Measurements from ENCODE around the gene ERAP2.

The ERAP2 gene

GRCh38 chr5:96945144-96945897 lies 69.0 kb downstream of the ERAP2 start:
- no peak overlapping the region for H4K5ac ChIP-seq (ENCODE audit: low read length)

GRCh38 chr5:96946381-96946780 lies 70.1 kb downstream of the ERAP2 start:
- no peak overlapping the region for H4K8ac ChIP-seq (ENCODE audit: low read depth, low read length)
- no peak overlapping the region for H3K4me2 ChIP-seq (ENCODE audit: low read length)
- no peaks in the 10 kb centered on the region for H3K36me3 ChIP-seq (ENCODE audit: control insufficient read depth, insufficient read depth, low read length)
- H3K23ac ChIP-seq (ENCODE audit: low read length): no peak overlapping the region
- no peak overlapping the region for H3K56ac ChIP-seq (ENCODE audit: low read length)
- no peak overlapping the region for H3K18ac ChIP-seq (ENCODE audit: low read length)
- DNase-seq: no peak
- no peaks in the 10 kb centered on the region for H3K4me1 ChIP-seq (ENCODE audit: control insufficient read depth, low read depth, low read length)
- H3K4me3 ChIP-seq (ENCODE audit: low read length): no peak overlapping the region
- no peaks in the 10 kb centered on the region for H3K79me1 ChIP-seq (ENCODE audit: low read length)
- no peak overlapping the region for H2BK15ac ChIP-seq (replicated peaks; ENCODE audit: low read depth)
- H4K5ac ChIP-seq (ENCODE audit: low read length): no peak overlapping the region
- no peak overlapping the region for H2AK5ac ChIP-seq (ENCODE audit: low read length)
- H3K79me2 ChIP-seq (ENCODE audit: control insufficient read depth, insufficient read depth, low read length): no peaks in the 10 kb centered on the region
- no peak overlapping the region for H2BK120ac ChIP-seq (ENCODE audit: low read depth, low read length)
- no peak overlapping the region for H3K4ac ChIP-seq (ENCODE audit: low read depth, low read length)
- no peak overlapping the region for H3K27ac ChIP-seq (ENCODE audit: low read depth, low read length)
- WGBS (ENCODE audit: extremely low coverage, insufficient coverage, low lambda C conversion rate): no CpG with 5 or more reads among the region's 3 CpGs
- H3K27me3 ChIP-seq (ENCODE audit: insufficient read depth, low read length, poor library complexity): no peaks in the 10 kb centered on the region
- no peak overlapping the region for H3K9ac ChIP-seq (ENCODE audit: low read length)
- no peak overlapping the region for H2BK5ac ChIP-seq (ENCODE audit: low read length)

More at GRCh38 chr5:96945144-96945897, 69.0 kb downstream of the ERAP2 start:
- no peak overlapping the region for H2BK5ac ChIP-seq (ENCODE audit: low read length)
- no peak overlapping the region for H2BK15ac ChIP-seq (replicated peaks; ENCODE audit: low read depth)
- no peak overlapping the region for H3K4me2 ChIP-seq (ENCODE audit: low read length)
- no CpG with 5 or more reads among the region's 5 CpGs for WGBS (ENCODE audit: extremely low coverage, insufficient coverage, low lambda C conversion rate)
- H3K4me1 ChIP-seq (ENCODE audit: control insufficient read depth, low read depth, low read length): no peaks in the 10 kb centered on the region
- no peaks in the 10 kb centered on the region for H3K27me3 ChIP-seq (ENCODE audit: insufficient read depth, low read length, poor library complexity)
- H3K9ac ChIP-seq (ENCODE audit: low read length): no peak overlapping the region
- H3K27ac ChIP-seq (ENCODE audit: low read depth, low read length): no peak overlapping the region
- no peaks in the 10 kb centered on the region for H3K79me2 ChIP-seq (ENCODE audit: control insufficient read depth, insufficient read depth, low read length)
- no peak overlapping the region for H3K4me3 ChIP-seq (ENCODE audit: low read length)
- H3K56ac ChIP-seq (ENCODE audit: low read length): no peak overlapping the region
- H3K79me1 ChIP-seq (ENCODE audit: low read length): no peaks in the 10 kb centered on the region
- no peak overlapping the region for H4K8ac ChIP-seq (ENCODE audit: low read depth, low read length)
- no peak overlapping the region for H3K23ac ChIP-seq (ENCODE audit: low read length)
- H2BK120ac ChIP-seq (ENCODE audit: low read depth, low read length): no peak overlapping the region
- H3K18ac ChIP-seq (ENCODE audit: low read length): peak overlapping the region; percentile 87
- no peak overlapping the region for H2AK5ac ChIP-seq (ENCODE audit: low read length)
- DNase-seq: no peak
- no peaks in the 10 kb centered on the region for H3K36me3 ChIP-seq (ENCODE audit: control insufficient read depth, insufficient read depth, low read length)
- H3K4ac ChIP-seq (ENCODE audit: low read depth, low read length): no peak overlapping the region

GRCh38 chr5:96952118-96952750 lies 75.9 kb downstream of the ERAP2 start:
- no peak overlapping the region for H3K4me2 ChIP-seq (ENCODE audit: low read length)
- no peaks in the 10 kb centered on the region for H3K36me3 ChIP-seq (ENCODE audit: control insufficient read depth, insufficient read depth, low read length)
- H2BK5ac ChIP-seq (ENCODE audit: low read length): no peak overlapping the region
- H3K4me1 ChIP-seq (ENCODE audit: control insufficient read depth, low read depth, low read length): no peaks in the 10 kb centered on the region
- no peaks in the 10 kb centered on the region for H3K27me3 ChIP-seq (ENCODE audit: insufficient read depth, low read length, poor library complexity)
- H2BK120ac ChIP-seq (ENCODE audit: low read depth, low read length): no peak overlapping the region
- no peak overlapping the region for H3K27ac ChIP-seq (ENCODE audit: low read depth, low read length)
- H3K56ac ChIP-seq (ENCODE audit: low read length): no peak overlapping the region
- DNase-seq: no peak
- H3K18ac ChIP-seq (ENCODE audit: low read length): no peak overlapping the region
- no peak overlapping the region for H4K5ac ChIP-seq (ENCODE audit: low read length)
- H3K23ac ChIP-seq (ENCODE audit: low read length): no peak overlapping the region
- no peak overlapping the region for H3K4ac ChIP-seq (ENCODE audit: low read depth, low read length)
- no peak overlapping the region for H2AK5ac ChIP-seq (ENCODE audit: low read length)
- H2BK15ac ChIP-seq (replicated peaks; ENCODE audit: low read depth): no peak overlapping the region
- no peak overlapping the region for H3K9ac ChIP-seq (ENCODE audit: low read length)
- no peak overlapping the region for H3K4me3 ChIP-seq (ENCODE audit: low read length)
- no peaks in the 10 kb centered on the region for H3K79me2 ChIP-seq (ENCODE audit: control insufficient read depth, insufficient read depth, low read length)
- no peak overlapping the region for H4K8ac ChIP-seq (ENCODE audit: low read depth, low read length)
- no CpG with 5 or more reads among the region's 3 CpGs for WGBS (ENCODE audit: extremely low coverage, insufficient coverage, low lambda C conversion rate)
- H3K79me1 ChIP-seq (ENCODE audit: low read length): no peaks in the 10 kb centered on the region

- H3K79me2 ChIP-seq (ENCODE audit: control insufficient read depth, insufficient read depth, low read length): no peaks in the 10 kb centered on the region
- H3K4me3 ChIP-seq (ENCODE audit: low read length): no peak overlapping the region
- no CpG with 5 or more reads among the region's 7 CpGs for WGBS (ENCODE audit: extremely low coverage, insufficient coverage, low lambda C conversion rate)
- peak; percentile 10 for DNase-seq
- H3K4ac ChIP-seq (ENCODE audit: low read depth, low read length): no peak overlapping the region
- H4K5ac ChIP-seq (ENCODE audit: low read length): no peak overlapping the region
- H2BK5ac ChIP-seq (ENCODE audit: low read length): no peak overlapping the region
- no peak overlapping the region for H2BK15ac ChIP-seq (replicated peaks; ENCODE audit: low read depth)
- no peaks in the 10 kb centered on the region for H3K4me1 ChIP-seq (ENCODE audit: control insufficient read depth, low read depth, low read length)
- no peaks in the 10 kb centered on the region for H3K36me3 ChIP-seq (ENCODE audit: control insufficient read depth, insufficient read depth, low read length)
- no peak overlapping the region for H3K27ac ChIP-seq (ENCODE audit: low read depth, low read length)
- no peak overlapping the region for H2BK120ac ChIP-seq (ENCODE audit: low read depth, low read length)
- H3K79me1 ChIP-seq (ENCODE audit: low read length): no peaks in the 10 kb centered on the region
- H4K8ac ChIP-seq (ENCODE audit: low read depth, low read length): no peak overlapping the region
- H3K27me3 ChIP-seq (ENCODE audit: insufficient read depth, low read length, poor library complexity): no peaks in the 10 kb centered on the region
- H3K9ac ChIP-seq (ENCODE audit: low read length): no peak overlapping the region
- H3K23ac ChIP-seq (ENCODE audit: low read length): no peak overlapping the region
- H2AK5ac ChIP-seq (ENCODE audit: low read length): no peak overlapping the region
- H3K18ac ChIP-seq (ENCODE audit: low read length): no peak overlapping the region
- no peak overlapping the region for H3K56ac ChIP-seq (ENCODE audit: low read length)
- no peak overlapping the region for H3K4me2 ChIP-seq (ENCODE audit: low read length)
Observed at GRCh38 chr5:96952974-96953730, 76.9 kb downstream of the ERAP2 start.

- H2BK15ac ChIP-seq (replicated peaks; ENCODE audit: low read depth): no peak overlapping the region
- no peak overlapping the region for H3K56ac ChIP-seq (ENCODE audit: low read length)
- no peak overlapping the region for H2AK5ac ChIP-seq (ENCODE audit: low read length)
- no peak overlapping the region for H2BK5ac ChIP-seq (ENCODE audit: low read length)
- no CpG with 5 or more reads among the region's 4 CpGs for WGBS (ENCODE audit: extremely low coverage, insufficient coverage, low lambda C conversion rate)
- H3K4me3 ChIP-seq (ENCODE audit: low read length): no peak overlapping the region
- H3K4me2 ChIP-seq (ENCODE audit: low read length): no peak overlapping the region
- H3K79me1 ChIP-seq (ENCODE audit: low read length): no peaks in the 10 kb centered on the region
- no peaks in the 10 kb centered on the region for H3K27me3 ChIP-seq (ENCODE audit: insufficient read depth, low read length, poor library complexity)
- no peak overlapping the region for H3K27ac ChIP-seq (ENCODE audit: low read depth, low read length)
- H4K5ac ChIP-seq (ENCODE audit: low read length): no peak overlapping the region
- DNase-seq: no peak
- no peaks in the 10 kb centered on the region for H3K36me3 ChIP-seq (ENCODE audit: control insufficient read depth, insufficient read depth, low read length)
- H3K79me2 ChIP-seq (ENCODE audit: control insufficient read depth, insufficient read depth, low read length): no peaks in the 10 kb centered on the region
- H2BK120ac ChIP-seq (ENCODE audit: low read depth, low read length): no peak overlapping the region
- no peak overlapping the region for H3K18ac ChIP-seq (ENCODE audit: low read length)
- H3K23ac ChIP-seq (ENCODE audit: low read length): no peak overlapping the region
- H4K8ac ChIP-seq (ENCODE audit: low read depth, low read length): no peak overlapping the region
- no peak overlapping the region for H3K9ac ChIP-seq (ENCODE audit: low read length)
- H3K4ac ChIP-seq (ENCODE audit: low read depth, low read length): no peak overlapping the region
- no peaks in the 10 kb centered on the region for H3K4me1 ChIP-seq (ENCODE audit: control insufficient read depth, low read depth, low read length)
Observed at GRCh38 chr5:96957254-96958049, 81.2 kb downstream of the ERAP2 start.

Measured in mesendoderm (in vitro differentiated cells).